ENCODE data around the gene PIGU. TPM values are rescaled to one million over a fixed set of nuclear protein-coding genes. Genes with fewer than 3 reads are reported as not detected.

PIGU gene
- total and polyA plus RNA-seq, 2 of the 13 experiments (the other 11 are each of a cell fraction or from before 2014, with no cell fraction given) = 45.5 to 231 TPM

DNA sequence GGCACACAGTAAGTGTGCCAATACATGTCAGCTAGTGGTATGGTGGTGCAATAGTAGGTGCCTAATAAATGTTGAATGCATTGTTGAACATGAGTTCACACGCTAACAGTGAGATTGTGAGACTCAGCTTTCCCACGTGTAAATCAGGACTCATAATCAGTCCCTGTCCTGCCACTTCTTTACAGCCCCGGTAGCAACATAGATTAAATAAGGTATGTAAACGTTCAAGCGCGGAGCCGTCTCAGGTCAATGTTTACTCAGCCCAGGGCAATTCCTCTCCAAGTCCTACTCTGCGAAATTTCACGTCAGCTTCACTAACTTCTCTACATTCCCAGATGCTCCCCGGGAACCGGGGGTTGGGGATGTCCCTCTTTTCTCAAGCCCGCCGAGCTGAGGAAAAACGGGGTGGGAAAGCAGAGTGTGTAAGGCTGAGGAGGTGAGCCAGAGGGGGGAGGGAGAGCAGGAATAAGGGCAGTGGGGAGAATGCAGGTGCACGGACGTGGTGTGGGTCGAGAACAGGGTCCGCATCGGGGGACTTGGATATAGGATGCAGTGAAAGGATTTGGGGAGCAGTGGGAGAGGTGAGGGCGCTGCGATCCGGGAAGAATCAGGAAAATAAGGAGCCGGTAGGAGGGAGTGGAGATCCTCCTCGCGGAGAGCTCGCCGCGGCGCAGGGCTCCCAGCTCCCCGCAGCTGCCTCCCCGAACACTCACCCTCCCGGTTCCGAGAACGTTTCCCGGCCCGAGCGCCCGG, 26.7 kb upstream of the PIGU start (continued):
- no peak for TF ChIP-seq NONO (IDR thresholded peaks at IDR 0.05)
- TF ChIP-seq NONO (CRISPR knock-in tag; conservative IDR thresholded peaks at IDR 0.05) = peak; percentile 69; the same call in 1 of the 2 replicates
- TF ChIP-seq, protein P1, sequence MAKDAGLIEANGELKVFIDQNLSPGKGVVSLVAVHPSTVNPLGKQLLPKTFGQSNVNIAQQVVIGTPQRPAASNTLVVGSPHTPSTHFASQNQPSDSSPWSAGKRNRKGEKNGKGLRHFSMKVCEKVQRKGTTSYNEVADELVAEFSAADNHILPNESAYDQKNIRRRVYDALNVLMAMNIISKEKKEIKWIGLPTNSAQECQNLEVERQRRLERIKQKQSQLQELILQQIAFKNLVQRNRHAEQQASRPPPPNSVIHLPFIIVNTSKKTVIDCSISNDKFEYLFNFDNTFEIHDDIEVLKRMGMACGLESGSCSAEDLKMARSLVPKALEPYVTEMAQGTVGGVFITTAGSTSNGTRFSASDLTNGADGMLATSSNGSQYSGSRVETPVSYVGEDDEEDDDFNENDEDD (CRISPR knock-in tag; IDR thresholded peaks at IDR 0.05; ENCODE audit: borderline replicate concordance) = peak; percentile 38; the same call in 1 of the 2 replicates
- TF ChIP-seq SCMH1 (CRISPR knock-in tag; IDR thresholded peaks at IDR 0.05; ENCODE audit: borderline replicate concordance) = no peak
- TF ChIP-seq MIER2 (CRISPR knock-in tag; IDR thresholded peaks at IDR 0.05) = no peak
- peak; percentile 20; the same call in 1 of the 2 replicates for TF ChIP-seq ETV5 (CRISPR knock-in tag; IDR thresholded peaks at IDR 0.05; ENCODE audit: borderline replicate concordance)
- TF ChIP-seq ZSCAN31 (CRISPR knock-in tag; IDR thresholded peaks at IDR 0.05; ENCODE audit: low read depth) = peak; percentile 28; the same call in 1 of the 2 replicates
- no peak for TF ChIP-seq ATF1 (CRISPR knock-in tag; IDR thresholded peaks at IDR 0.05)
- no peak for TF ChIP-seq MEIS1 (CRISPR knock-in tag; IDR thresholded peaks at IDR 0.05; ENCODE audit: borderline replicate concordance)
- TF ChIP-seq SRSF1 (optimal IDR thresholded peaks at IDR 0.05; ENCODE audit: low read depth, low read length) = no peak
- no peak for TF ChIP-seq NCOA5 (CRISPR knock-in tag; IDR thresholded peaks at IDR 0.05)
- TF ChIP-seq ZNF75D (CRISPR knock-in tag; IDR thresholded peaks at IDR 0.05; ENCODE audit: borderline replicate concordance) = no peak
- TF ChIP-seq TBX3 (IDR thresholded peaks at IDR 0.05; ENCODE audit: borderline replicate concordance) = no peak
- no peak for TF ChIP-seq JDP2 (CRISPR knock-in tag; IDR thresholded peaks at IDR 0.05; ENCODE audit: borderline replicate concordance)
- no peak for TF ChIP-seq ZNF746 (CRISPR knock-in tag; IDR thresholded peaks at IDR 0.05)
- TF ChIP-seq ZNF253 (CRISPR knock-in tag; IDR thresholded peaks at IDR 0.05; ENCODE audit: borderline replicate concordance) = 0 out of 2 replicates have a peak, but pooled peaks have one; percentile 15
- peak; percentile 71; the same call in 1 of the 2 replicates for TF ChIP-seq BRD4 (CRISPR knock-in tag; IDR thresholded peaks at IDR 0.05)
- TF ChIP-seq KLF11 (CRISPR knock-in tag; IDR thresholded peaks at IDR 0.05) = peak; percentile 86
- peak; percentile 50; the same call in 1 of the 2 replicates for TF ChIP-seq ZNF317 (CRISPR knock-in tag; IDR thresholded peaks at IDR 0.05)
- peak; percentile 86 for TF ChIP-seq TEAD3 (CRISPR knock-in tag; optimal IDR thresholded peaks at IDR 0.05; ENCODE audit: borderline replicate concordance)
- no peak for TF ChIP-seq NPAS2 (CRISPR knock-in tag; IDR thresholded peaks at IDR 0.05; ENCODE audit: borderline replicate concordance)
- no peak for TF ChIP-seq SYNCRIP (IDR thresholded peaks at IDR 0.05; ENCODE audit: insufficient read depth, low read depth, low read length)
- TF ChIP-seq RFX5 (IDR thresholded peaks at IDR 0.05; ENCODE audit: low read depth, low read length) = 0 out of 2 replicates have a peak, but pooled peaks have one; percentile 45
- TF ChIP-seq ZNF839 (CRISPR knock-in tag; IDR thresholded peaks at IDR 0.05; ENCODE audit: borderline replicate concordance) = no peak; the same call in 1 of the 2 replicates
- TF ChIP-seq THAP7 (CRISPR knock-in tag; IDR thresholded peaks at IDR 0.05) = peak; percentile 61; the same call in 1 of the 2 replicates
- TF ChIP-seq ZMAT3 (CRISPR knock-in tag; conservative IDR thresholded peaks at IDR 0.05) = peak; percentile 37; the same call in 1 of the 2 replicates
- peak; percentile 86 for TF ChIP-seq RBAK (CRISPR knock-in tag; IDR thresholded peaks at IDR 0.05)
- TF ChIP-seq ZNF598 (CRISPR knock-in tag; IDR thresholded peaks at IDR 0.05; ENCODE audit: borderline replicate concordance) = peak; percentile 63; the same call in 1 of the 2 replicates
- TF ChIP-seq NAIF1 (CRISPR knock-in tag; IDR thresholded peaks at IDR 0.05; ENCODE audit: borderline replicate concordance) = 0 out of 2 replicates have a peak, but pooled peaks have one; percentile 44
- TF ChIP-seq TARDBP (CRISPR knock-in tag; IDR thresholded peaks at IDR 0.05) = peak; percentile 82
- TF ChIP-seq ZNF33B (CRISPR knock-in tag; IDR thresholded peaks at IDR 0.05) = peak; percentile 75; the same call in 1 of the 2 replicates
